H4 (cell line): ENCODE results near the gene BABAM2. TPM values are rescaled to one million over a fixed set of nuclear protein-coding genes. Genes with fewer than 3 reads are reported as not detected.
A peak's percentile ranks its signal among the peaks of the same experiment; 100 is the strongest.
"Not testable (repeated sequence)": the region's sequence is repeated elsewhere in the genome, so short reads cannot be mapped to it uniquely, and the experiment has no call there.

Source experiments
- DNase-seq: peaks from one replicate; pipeline ENCODE4 v3.0.0-alpha.2; 2015; ENCODE audit warnings: low spot score
- total RNA-seq: library from RNA; depleted of rRNA; stranded (reverse); fragments of >200 nt; shearing (Covaris generic); gene quantifications from 2 replicates; pipeline ENCODE4 v1.2.3, GENCODE V29; 2014

BABAM2 gene
- total RNA-seq, 1 experiment from 2014 or later: 20.7 TPM

GRCh38 chr2:28068088-28068487, 177.6 kb downstream of the BABAM2 start:
- DNase-seq: no peak

- no peak for DNase-seq
Measured at GRCh38 chr2:28068527-28068926, 178.0 kb downstream of the BABAM2 start.

GRCh38 chr2:28071221-28071620, 180.7 kb downstream of the BABAM2 start:
- no peak for DNase-seq

GRCh38 chr2:28074137-28074536, 183.6 kb downstream of the BABAM2 start:
- DNase-seq: no peak

GRCh38 chr2:28080911-28081310, 190.4 kb downstream of the BABAM2 start:
- DNase-seq: peak; percentile 5

- DNase-seq: no peak
Measured at GRCh38 chr2:28082131-28082530, 191.6 kb downstream of the BABAM2 start.

DNA sequence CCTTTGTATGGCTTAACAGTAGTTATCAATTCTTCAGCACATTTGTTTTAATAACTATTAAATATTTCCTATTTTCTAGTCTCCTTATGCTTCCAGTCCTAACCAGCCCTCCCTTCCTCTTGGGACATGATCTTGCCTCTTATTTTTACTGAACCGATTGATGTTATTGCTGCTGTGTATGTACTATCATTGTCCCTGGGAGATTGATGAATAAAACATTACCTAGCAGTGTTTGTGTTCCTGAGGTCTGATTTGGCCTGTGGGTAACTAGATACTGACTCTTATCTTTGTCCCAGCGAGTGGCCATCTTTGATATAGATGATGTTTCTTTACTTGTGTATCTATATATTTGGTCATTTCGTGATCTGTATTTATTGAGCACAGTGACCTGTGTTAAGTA, 192.9 kb downstream of the BABAM2 start:
- no peak for DNase-seq

GRCh38 chr2:28084564-28084963, 194.0 kb downstream of the BABAM2 start:
- no peak for DNase-seq

DNA sequence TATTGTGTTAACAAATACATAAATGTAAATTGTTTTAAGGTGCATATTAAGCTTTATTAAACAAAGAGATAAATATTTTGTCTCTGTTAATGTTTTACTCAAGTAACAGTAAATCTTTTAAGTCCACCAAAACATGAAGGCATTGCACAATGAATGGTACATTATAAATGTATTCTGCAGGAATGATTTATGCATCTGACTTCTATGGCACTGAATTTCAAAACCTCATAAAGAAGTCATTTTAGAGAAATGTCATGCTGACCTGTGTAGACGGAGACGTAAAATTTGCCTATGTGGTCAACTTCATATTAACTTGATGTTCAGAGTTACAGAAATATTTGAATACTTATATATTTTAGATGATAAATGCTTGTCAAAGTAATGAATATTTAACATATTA, 194.7 kb downstream of the BABAM2 start:
- DNase-seq: no peak

DNA sequence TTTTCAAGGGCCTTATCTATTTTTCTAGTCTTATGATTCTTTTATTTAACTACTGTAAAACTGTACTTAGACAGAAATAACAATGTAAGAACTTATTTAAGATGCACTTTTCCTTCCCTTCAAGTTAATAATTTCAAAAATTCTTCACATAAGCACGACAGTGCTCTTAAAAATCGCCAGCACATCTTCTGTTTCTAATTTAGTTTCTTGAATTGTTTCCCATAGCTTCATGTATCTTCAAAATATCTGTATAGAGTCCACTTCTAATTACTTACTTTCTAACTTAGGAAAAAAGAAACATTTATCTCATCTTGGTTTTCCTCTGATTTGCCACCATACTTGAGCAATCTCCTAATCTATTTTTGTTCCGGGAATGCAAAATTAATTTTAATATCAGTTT, 196.1 kb downstream of the BABAM2 start:
- DNase-seq: no peak

DNA sequence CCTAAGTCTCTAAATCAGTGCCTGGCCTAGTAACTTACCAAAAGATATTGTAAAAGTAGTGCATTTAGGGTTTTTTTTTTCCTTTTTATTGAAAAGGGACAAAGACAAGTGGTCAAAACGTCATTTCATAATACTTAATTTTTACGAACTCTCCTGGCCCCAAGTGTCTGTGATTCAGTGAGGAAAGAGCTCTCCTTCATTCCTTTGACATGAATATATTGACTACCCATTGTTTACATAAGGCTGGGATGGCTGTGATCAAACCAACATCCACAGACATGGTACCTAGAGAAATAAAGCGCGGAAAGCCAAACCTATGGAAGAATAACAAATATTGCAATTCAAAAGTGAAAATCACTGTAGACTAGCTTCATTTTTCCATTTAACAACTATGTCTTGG, 198.4 kb downstream of the BABAM2 start:
- DNase-seq: no peak

DNA sequence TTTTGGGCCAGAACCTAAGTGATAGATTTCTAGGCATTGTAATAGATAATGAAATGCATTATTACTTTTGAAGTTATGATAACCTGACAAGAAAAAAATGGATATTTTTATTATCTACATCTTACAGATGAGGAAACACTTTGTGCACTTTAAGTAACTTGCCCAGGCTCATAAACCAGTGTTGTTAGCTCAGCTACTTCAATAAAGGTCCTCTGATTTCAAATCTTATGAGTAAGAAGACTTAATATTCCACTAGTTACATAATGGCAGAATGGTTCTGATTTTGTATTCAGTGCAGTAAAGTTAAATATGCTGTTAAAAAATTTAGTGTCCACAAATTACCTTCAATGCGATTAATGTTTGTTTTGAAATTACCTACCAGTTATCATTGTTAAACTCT, 199.0 kb downstream of the BABAM2 start:
- no peak for DNase-seq

DNA sequence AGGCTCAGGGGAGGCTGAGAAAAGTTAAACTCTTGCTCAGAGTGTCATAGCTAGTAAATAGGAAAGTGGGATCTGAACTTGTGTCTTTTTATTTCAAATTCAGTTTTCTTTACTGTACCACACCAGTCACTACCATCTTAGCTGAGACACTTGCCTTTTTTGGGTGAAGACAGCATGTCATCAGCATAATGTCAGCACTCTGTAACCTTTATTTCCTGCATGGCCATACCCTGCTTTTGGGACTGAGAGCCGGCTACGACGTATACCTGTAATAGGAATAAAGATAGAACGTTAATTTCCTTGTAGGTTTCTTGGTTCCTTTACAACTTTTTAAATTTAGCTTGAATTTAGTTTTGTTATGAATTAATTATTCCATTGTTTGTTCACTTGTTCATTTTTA, 202.8 kb downstream of the BABAM2 start:
- DNase-seq: no peak

DNA sequence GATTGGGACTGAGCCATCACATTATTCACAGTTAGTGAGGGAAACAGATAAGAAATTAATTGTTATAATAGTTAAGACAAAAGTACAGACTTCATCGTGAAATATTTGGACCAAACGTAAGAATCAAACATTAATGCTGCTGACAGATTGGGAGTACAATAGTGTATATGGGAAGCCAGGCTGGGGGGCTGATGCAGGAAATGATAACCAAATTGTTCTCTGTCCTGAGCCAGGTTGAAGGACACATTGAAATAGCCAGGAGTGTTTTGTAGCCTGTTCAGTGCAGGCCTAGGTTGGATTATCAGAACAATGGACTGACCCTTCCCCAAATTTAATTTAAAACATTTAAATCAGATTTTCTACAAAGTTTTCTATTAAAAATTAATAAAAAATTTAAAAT, 203.2 kb downstream of the BABAM2 start:
- no peak for DNase-seq

GRCh38 chr2:28094739-28095138, 204.2 kb downstream of the BABAM2 start:
- no peak for DNase-seq

- DNase-seq: no peak
Measured at GRCh38 chr2:28095622-28096021, 205.1 kb downstream of the BABAM2 start.

DNA sequence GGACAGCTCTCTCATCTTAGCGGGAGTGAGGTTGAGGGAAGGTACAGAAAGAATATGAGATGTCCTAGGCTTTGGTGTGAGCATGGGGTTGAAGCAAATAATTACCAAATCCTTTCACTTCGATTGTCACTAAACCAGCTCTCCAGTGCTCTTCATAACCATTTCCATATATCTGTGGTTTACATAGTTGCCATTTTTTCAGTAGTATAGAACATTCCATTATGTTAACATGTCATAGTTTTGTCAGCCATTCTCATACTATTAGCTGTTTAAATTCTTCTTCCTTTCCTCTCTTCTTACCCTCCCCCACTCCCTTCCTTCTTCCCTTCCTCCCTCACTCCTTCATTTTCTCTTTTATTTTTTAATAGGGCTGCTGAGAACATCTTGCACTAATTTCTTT, 205.9 kb downstream of the BABAM2 start:
- DNase-seq: no peak

GRCh38 chr2:28098501-28099225, 208.1 kb downstream of the BABAM2 start:
- DNase-seq: no peak

GRCh38 chr2:28101123-28101522, 210.6 kb downstream of the BABAM2 start:
- no peak for DNase-seq

- DNase-seq: no peak
Measured at GRCh38 chr2:28101892-28102291, 211.4 kb downstream of the BABAM2 start.

DNA sequence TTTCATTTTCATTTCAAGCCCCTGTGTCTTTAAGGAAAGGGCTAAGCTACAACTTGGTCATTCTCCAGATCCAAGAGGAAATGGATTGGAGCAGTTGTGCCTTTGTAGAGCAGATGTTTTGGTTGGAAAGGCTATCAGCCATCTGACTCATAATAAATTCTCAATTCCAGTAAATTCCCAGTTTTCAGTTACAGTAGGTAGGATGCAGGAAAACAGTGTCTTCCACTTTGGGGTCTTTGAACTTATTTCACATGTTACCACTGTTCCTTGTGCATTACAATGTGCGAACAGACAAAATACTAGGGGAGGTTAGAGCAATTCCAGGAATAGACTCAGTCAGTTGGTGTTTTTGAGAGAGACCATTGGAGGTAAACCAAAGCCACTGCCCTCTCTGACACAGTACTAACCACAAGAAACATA, 211.9 kb downstream of the BABAM2 start:
- peak; percentile 40 for DNase-seq

GRCh38 chr2:28103611-28104010, 213.1 kb downstream of the BABAM2 start:
- DNase-seq: no peak

- DNase-seq: no peak
Measured at GRCh38 chr2:28108143-28108542, 217.6 kb downstream of the BABAM2 start.

DNA sequence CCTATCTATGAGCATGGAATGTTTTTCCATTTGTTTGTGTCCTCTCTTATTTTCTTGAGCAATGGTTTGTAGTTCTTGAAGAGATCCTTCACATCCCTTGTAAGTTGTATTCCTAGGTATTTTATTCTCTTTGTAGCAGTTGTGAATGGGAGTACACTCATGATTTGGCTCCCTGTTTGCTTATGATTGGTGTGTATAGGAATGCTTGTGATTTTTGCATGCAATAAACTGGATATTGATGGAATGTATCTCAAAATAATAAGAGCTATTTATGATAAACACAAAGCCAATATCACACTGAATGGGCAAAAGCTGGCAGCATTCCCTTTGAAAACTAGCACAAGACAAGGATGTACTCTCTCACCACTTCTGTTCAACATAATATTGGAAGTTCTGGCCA, 223.2 kb downstream of the BABAM2 start:
- DNase-seq: not testable (repeated sequence)
